Neutrophil (primary cell): ENCODE measurements around the gene C17orf67.

ENCODE experiments used
- H3K27ac ChIP-seq: fragments of 200-600 bp; sonication (generic); 2 replicates; pipeline ENCODE4 v1.5.1; 2016; ENCODE audit warnings: mild to moderate bottlenecking, moderate library complexity
- H3K27me3 ChIP-seq: fragments of 200-600 bp; sonication (generic); 2 replicates; pipeline ENCODE4 v1.6.0; 2016; ENCODE audit warnings: mild to moderate bottlenecking
- H3K36me3 ChIP-seq: fragments of 200-600 bp; sonication (generic); 2 replicates; pipeline ENCODE4 v1.5.1; 2017
- H3K4me1 ChIP-seq, 2 experiments: fragments of 200-600 bp in 1 of 2; sonication (generic) in 1 of 2; 1 replicate in 1 of 2; 2 replicates in 1 of 2; pipeline versions ENCODE4 v1.5.1 to v1.6.1; 2013 to 2016; ENCODE audit warnings: low read depth in 1 of 2, low read length in 1 of 2, mild to moderate bottlenecking in 1 of 2, moderate library complexity in 1 of 2; ENCODE audit not compliant: control insufficient read depth in 1 of 2, insufficient read depth in 1 of 2
- H3K4me3 ChIP-seq, 2 experiments: fragments of 200-600 bp in 1 of 2; sonication (generic) in 1 of 2; 1 replicate in 1 of 2; 2 replicates in 1 of 2; pipeline ENCODE4 v1.5.1; 2013 to 2016; ENCODE audit warnings: low read depth in 1 of 2, low read length in 1 of 2, mild to moderate bottlenecking in 1 of 2, moderate library complexity in 1 of 2
- H3K9me3 ChIP-seq: fragments of 200-600 bp; sonication (generic); 2 replicates; pipeline ENCODE4 v1.5.1; 2016
- TF ChIP-seq, protein P1 (sequence below): fragments of 200-600 bp; sonication (generic); IDR thresholded peaks from 2 replicates; pipeline ENCODE4 v1.5.1; 2016; ENCODE audit warnings: antibody characterized with exemption

Gene C17orf67

DNA sequence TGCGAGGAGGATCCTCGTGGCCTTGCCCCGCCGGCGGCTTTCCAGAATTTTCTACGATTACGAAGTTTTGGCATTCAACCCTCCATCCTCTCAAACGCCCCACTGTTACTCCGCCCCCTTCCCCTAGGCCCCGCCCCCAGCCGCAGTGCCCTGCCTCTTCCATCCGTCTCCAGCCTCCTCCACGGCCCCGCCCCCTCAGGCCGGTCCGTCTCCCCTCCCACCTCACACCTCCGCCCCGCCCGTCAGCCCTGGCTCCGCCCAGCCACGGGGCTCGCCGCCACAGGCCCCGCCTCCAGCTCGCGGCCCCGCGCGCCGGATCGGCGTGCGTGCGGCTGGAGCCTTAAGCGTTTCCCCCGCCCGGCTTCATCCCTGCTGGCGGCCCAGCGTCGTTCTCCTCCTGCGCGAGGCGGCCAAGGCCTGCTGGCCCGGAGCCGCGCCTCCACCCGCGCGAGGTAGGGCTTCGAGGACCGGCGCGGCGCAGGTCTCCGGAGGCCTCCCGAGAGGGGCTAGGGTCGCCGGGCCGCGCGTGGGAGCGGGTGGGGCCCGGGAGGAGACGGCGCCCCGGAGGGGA lies at the start of gene C17orf67, which contains the start of gene DGKE:
C17orf67 (minus strand) TSS at position 112 of the 571 bp plus-strand sequence. CDS start 18,110 bp downstream, outside the sequence.
DGKE (plus strand) TSS at position 343 of the 571 bp plus-strand sequence. CDS start 645 bp downstream, outside the sequence.
- TF ChIP-seq, protein P1, sequence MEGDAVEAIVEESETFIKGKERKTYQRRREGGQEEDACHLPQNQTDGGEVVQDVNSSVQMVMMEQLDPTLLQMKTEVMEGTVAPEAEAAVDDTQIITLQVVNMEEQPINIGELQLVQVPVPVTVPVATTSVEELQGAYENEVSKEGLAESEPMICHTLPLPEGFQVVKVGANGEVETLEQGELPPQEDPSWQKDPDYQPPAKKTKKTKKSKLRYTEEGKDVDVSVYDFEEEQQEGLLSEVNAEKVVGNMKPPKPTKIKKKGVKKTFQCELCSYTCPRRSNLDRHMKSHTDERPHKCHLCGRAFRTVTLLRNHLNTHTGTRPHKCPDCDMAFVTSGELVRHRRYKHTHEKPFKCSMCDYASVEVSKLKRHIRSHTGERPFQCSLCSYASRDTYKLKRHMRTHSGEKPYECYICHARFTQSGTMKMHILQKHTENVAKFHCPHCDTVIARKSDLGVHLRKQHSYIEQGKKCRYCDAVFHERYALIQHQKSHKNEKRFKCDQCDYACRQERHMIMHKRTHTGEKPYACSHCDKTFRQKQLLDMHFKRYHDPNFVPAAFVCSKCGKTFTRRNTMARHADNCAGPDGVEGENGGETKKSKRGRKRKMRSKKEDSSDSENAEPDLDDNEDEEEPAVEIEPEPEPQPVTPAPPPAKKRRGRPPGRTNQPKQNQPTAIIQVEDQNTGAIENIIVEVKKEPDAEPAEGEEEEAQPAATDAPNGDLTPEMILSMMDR, result peak; percentile 42
- peak within 1 kb of the TSS; percentile 78 to 87 for H3K4me3 ChIP-seq
- H3K27ac ChIP-seq, result peak within 1 kb of the TSS; percentile 71
- peaks cover 25 to 26% of the 10 kb centered on the region in 2 experiments for H3K4me1 ChIP-seq
- H3K9me3 ChIP-seq, result no peaks in the 10 kb centered on the region
- H3K27me3 ChIP-seq, result peaks cover 36% of the 10 kb centered on the region
- H3K36me3 ChIP-seq, result no peaks in the 10 kb centered on the region

- Histone ChIP-seq H3K27me3 (no peaks in the 10 kb centered on the region), H3K4me3 (no peak overlapping the region), H3K9me3 (no peaks in the 10 kb centered on the region), H3K4me1 (peaks cover 35 to 45% of the 10 kb centered on the region in 2 experiments), H3K27ac (no peak overlapping the region), H3K36me3 (peaks cover 31% of the 10 kb centered on the region)
- TF ChIP-seq, protein P1, result no peak
These were observed 48.1 kb upstream of the C17orf67 start for GRCh38 chr17:56881685-56882295.

DNA sequence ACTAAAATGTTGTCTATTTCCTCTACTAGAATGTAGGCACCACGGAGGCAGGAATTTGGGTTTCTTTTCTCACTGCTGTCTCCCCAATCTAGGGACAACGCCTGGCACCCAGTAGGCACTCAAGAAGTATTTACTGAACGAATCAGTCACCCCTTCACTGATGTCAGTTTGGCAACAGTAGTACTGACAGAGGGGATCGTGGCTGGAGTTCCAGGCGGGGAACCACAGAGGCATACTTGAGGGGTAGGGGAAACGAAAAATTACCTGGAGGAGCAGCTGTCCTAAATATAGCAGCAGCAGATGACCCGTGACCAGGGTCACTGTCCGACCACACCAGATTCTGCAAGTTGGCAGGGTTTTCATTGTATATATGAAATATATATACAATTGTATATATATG lies 46.9 kb upstream of the C17orf67 start:
- no peak overlapping the region for H3K4me3 ChIP-seq
- H3K27me3 ChIP-seq, result no peaks in the 10 kb centered on the region
- no peak overlapping the region for H3K27ac ChIP-seq
- H3K9me3 ChIP-seq, result no peaks in the 10 kb centered on the region
- TF ChIP-seq, protein P1, result no peak
- peaks cover 19% of the 10 kb centered on the region for H3K36me3 ChIP-seq
- H3K4me1 ChIP-seq, result peaks cover 22 to 33% of the 10 kb centered on the region in 2 experiments

DNA sequence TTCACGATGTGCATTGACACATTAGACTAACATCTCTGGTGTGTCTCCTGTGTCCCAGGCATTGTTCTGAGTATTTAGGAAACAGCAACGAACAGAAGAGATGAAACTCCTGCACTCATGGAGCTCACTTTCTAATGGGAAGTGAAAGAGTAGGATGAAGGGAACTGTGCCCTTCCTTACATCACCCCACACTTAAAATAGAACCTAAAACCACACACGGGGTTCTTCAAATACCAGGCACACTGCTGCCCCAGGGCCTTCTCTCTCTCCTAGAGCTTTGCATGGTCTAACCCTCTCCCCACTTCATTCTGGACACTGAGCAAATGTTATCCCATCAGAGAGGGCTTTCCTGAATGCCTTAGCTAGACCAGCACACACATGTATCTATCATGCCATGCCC lies 46.4 kb upstream of the C17orf67 start:
- no peak overlapping the region for H3K27ac ChIP-seq
- no peaks in the 10 kb centered on the region for H3K27me3 ChIP-seq
- peaks cover 16% of the 10 kb centered on the region for H3K36me3 ChIP-seq
- no peaks in the 10 kb centered on the region for H3K9me3 ChIP-seq
- H3K4me3 ChIP-seq, result no peak overlapping the region
- TF ChIP-seq, protein P1, result no peak
- H3K4me1 ChIP-seq, result peaks cover 18 to 28% of the 10 kb centered on the region in 2 experiments

DNA sequence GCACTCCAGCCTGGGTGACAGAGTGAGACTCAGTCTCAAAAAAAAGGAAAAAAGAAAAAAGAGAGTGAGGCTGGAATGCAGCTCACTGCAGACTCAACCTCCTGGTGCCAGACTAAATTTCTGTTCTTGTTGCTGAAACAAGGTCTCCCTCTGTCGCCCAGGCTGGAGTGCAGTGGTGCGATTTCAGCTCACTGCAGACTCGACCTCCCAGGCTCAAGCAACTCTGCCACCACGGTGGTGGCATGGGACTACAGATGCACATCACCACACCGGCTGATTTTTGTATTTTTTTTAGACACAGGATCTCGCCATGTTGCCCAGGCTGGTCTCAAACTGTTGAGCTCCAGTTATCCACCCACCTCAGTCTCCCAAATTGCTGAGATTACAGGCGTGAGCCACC lies 45.6 kb upstream of the C17orf67 start:
- Histone ChIP-seq H3K4me3 (no peak overlapping the region), H3K27me3 (no peaks in the 10 kb centered on the region), H3K9me3 (no peaks in the 10 kb centered on the region), H3K27ac (no peak overlapping the region), H3K36me3 (peaks cover 8% of the 10 kb centered on the region), H3K4me1 (peaks cover 10 to 20% of the 10 kb centered on the region in 2 experiments)
- TF ChIP-seq, protein P1, result no peak
